HL-60 (cell line): ENCODE results near the gene AIFM3.

Experiments used
- CTCF ChIP-seq: IDR thresholded peaks from one replicate; pipeline ENCODE4 v1.5.1; 2011; ENCODE audit warnings: low read length, control low read depth, inconsistent platforms; ENCODE audit not compliant: insufficient read depth
- POLR2AphosphoS5 ChIP-seq: IDR thresholded peaks from 2 replicates; pipeline ENCODE4 v1.6.1; 2012; ENCODE audit warnings: low read depth
- REST ChIP-seq: IDR thresholded peaks from 2 replicates; pipeline ENCODE4 v1.6.1; 2012; ENCODE audit warnings: low read depth; ENCODE audit not compliant: insufficient replicate concordance

GRCh38 chr22:20977019-20977418 lies 10.0 kb downstream of the AIFM3 start:
- TF ChIP-seq CTCF, result no peak
- TF ChIP-seq POLR2AphosphoS5, result no peak
- TF ChIP-seq REST, result no peak
